ENCODE data around the gene STRN3. TPM values are rescaled to one million over a fixed set of nuclear protein-coding genes. Genes with fewer than 3 reads are reported as not detected.
A peak's percentile ranks its signal among the peaks of the same experiment; 100 is the strongest.

STRN3 gene
- total RNA-seq, 3 donors from 2014 or later, result 46.0 to 61.9 (median 46.3) TPM

- Histone ChIP-seq H3K36me3 (ENCODE audit: low read depth) (no peaks in the 10 kb centered on the region), H3K9me3 (no peaks in the 10 kb centered on the region), H3K4me3 (peak overlapping the region; percentile 96), H3K4me1 (ENCODE audit: low read depth) (peaks cover 19% of the 10 kb centered on the region)
- DNase-seq (no peak), ATAC-seq (peak; percentile 8)
- TF ChIP-seq CTCF (IDR thresholded peaks at IDR 0.05), result no peak
- intact Hi-C loops (cut with DNase I, micrococcal nuclease), result no loop called here
These were observed 1.4 kb downstream of the STRN3 start for GRCh38 chr14:31024577-31025366.

- Histone ChIP-seq H3K36me3 (ENCODE audit: low read depth) (no peaks in the 10 kb centered on the region), H3K4me1 (ENCODE audit: low read depth) (peaks cover 19% of the 10 kb centered on the region), H3K9me3 (no peaks in the 10 kb centered on the region), H3K4me3 (no peak overlapping the region)
- ATAC-seq (no peak), DNase-seq (no peak)
- no peak for TF ChIP-seq CTCF (IDR thresholded peaks at IDR 0.05)
- intact Hi-C loops (cut with DNase I, micrococcal nuclease), result no loop called here
These were observed 2.1 kb downstream of the STRN3 start for GRCh38 chr14:31024010-31024480.

- H3K36me3 ChIP-seq (ENCODE audit: low read depth), result no peaks in the 10 kb centered on the region
- intact Hi-C loops (cut with DNase I, micrococcal nuclease), result no loop called here
- no peak overlapping the region for H3K4me3 ChIP-seq
- ATAC-seq (no peak), DNase-seq (no peak)
- peaks cover 19% of the 10 kb centered on the region for H3K4me1 ChIP-seq (ENCODE audit: low read depth)
- no peak for TF ChIP-seq CTCF (IDR thresholded peaks at IDR 0.05)
- H3K9me3 ChIP-seq, result no peaks in the 10 kb centered on the region
These were observed 3.8 kb downstream of the STRN3 start for GRCh38 chr14:31022386-31022785.

- no peak for TF ChIP-seq CTCF (IDR thresholded peaks at IDR 0.05)
- DNase-seq (no peak), ATAC-seq (no peak)
- Histone ChIP-seq H3K4me1 (ENCODE audit: low read depth) (peaks cover 19% of the 10 kb centered on the region), H3K9me3 (no peaks in the 10 kb centered on the region), H3K36me3 (ENCODE audit: low read depth) (no peaks in the 10 kb centered on the region), H3K4me3 (no peak overlapping the region)
- intact Hi-C loops (cut with DNase I, micrococcal nuclease), result no loop called here
These were observed 4.6 kb downstream of the STRN3 start for GRCh38 chr14:31021576-31021949.

- no peak for TF ChIP-seq CTCF (IDR thresholded peaks at IDR 0.05)
- peaks cover 19% of the 10 kb centered on the region for H3K4me1 ChIP-seq (ENCODE audit: low read depth)
- ATAC-seq (no peak), DNase-seq (no peak)
- no peaks in the 10 kb centered on the region for H3K36me3 ChIP-seq (ENCODE audit: low read depth)
- H3K4me3 ChIP-seq, result no peak overlapping the region
- intact Hi-C loops (cut with DNase I, micrococcal nuclease), result no loop called here
- H3K9me3 ChIP-seq, result no peaks in the 10 kb centered on the region
These were observed 5.2 kb downstream of the STRN3 start for GRCh38 chr14:31020834-31021575.

Data from mucosa of descending colon (tissue), 3 donors.